HFFc6 (cell line): ENCODE data around the gene GPN1. TPM values are rescaled to one million over a fixed set of nuclear protein-coding genes. Genes with fewer than 3 reads are reported as not detected.
"Not testable (repeated sequence)": the region's sequence is repeated elsewhere in the genome, so short reads cannot be mapped to it uniquely, and the experiment has no call there.

ENCODE experiments used
- DNase-seq: peaks from one replicate; pipeline ENCODE4 v3.0.0-alpha.2; 2018
- H3K27ac Mint-ChIP-seq: 2 replicates; pipeline ENCODE4 v1.8.0; 2020; ENCODE audit warnings: mild to moderate bottlenecking, mixed read lengths
- H3K27me3 Mint-ChIP-seq: 2 replicates; pipeline ENCODE4 v1.8.0; 2021; ENCODE audit warnings: mild to moderate bottlenecking, moderate library complexity, mixed read lengths; ENCODE audit not compliant: insufficient read depth
- H3K36me3 Mint-ChIP-seq: 2 replicates; pipeline ENCODE4 v1.8.0; 2021; ENCODE audit warnings: low read depth, mixed read lengths
- H3K4me1 Mint-ChIP-seq: 2 replicates; pipeline ENCODE4 v1.8.0; 2020; ENCODE audit warnings: low read depth, mixed read lengths
- H3K4me3 Mint-ChIP-seq: 2 replicates; pipeline ENCODE4 v1.8.0; 2020; ENCODE audit warnings: mild to moderate bottlenecking, moderate library complexity, mixed read lengths
- H3K9me3 Mint-ChIP-seq: 2 replicates; pipeline ENCODE4 v1.8.0; 2020; ENCODE audit warnings: mild to moderate bottlenecking, mixed read lengths
- CTCF ChIP-seq: fragments of 200-600 bp; sonication (generic); IDR thresholded peaks from 2 replicates; pipeline ENCODE4 v1.5.0; 2021; ENCODE audit warnings: antibody characterized with exemption, mild to moderate bottlenecking
- total RNA-seq, 6 experiments: library from RNA; stranded (reverse); fragmentation: NEBNext Ultra II Directional; extraction: Animal tissue kit (Norgen Biotek cat#: 25700); gene quantifications; 2 replicates in 1 of 6; 3 replicates in 5 of 6; pipeline ENCODE4 v1.2.3, GENCODE V29; 2021

The GPN1 gene
- total RNA-seq, 6 experiments from 2014 or later = 33.2 to 44.2 (median 39.8) TPM

GRCh38 chr2:27593240-27593639 lies 35.6 kb upstream of the GPN1 start:
- peaks cover 29% of the 10 kb centered on the region for H3K4me1 Mint-ChIP-seq
- H3K27me3 Mint-ChIP-seq = no peaks in the 10 kb centered on the region
- peaks cover 52% of the 10 kb centered on the region for H3K36me3 Mint-ChIP-seq
- H3K9me3 Mint-ChIP-seq = peaks cover 24% of the 10 kb centered on the region
- no peak for DNase-seq
- no peak for TF ChIP-seq CTCF
- no peak overlapping the region for H3K4me3 Mint-ChIP-seq
- no peak overlapping the region for H3K27ac Mint-ChIP-seq

- H3K36me3 Mint-ChIP-seq = peaks cover 55% of the 10 kb centered on the region
- H3K27me3 Mint-ChIP-seq = not testable (repeated sequence)
- H3K9me3 Mint-ChIP-seq = peaks cover 24% of the 10 kb centered on the region
These were observed 34.7 kb upstream of the GPN1 start for GRCh38 chr2:27594020-27594703.

GRCh38 chr2:27595412-27595811 lies 33.4 kb upstream of the GPN1 start:
- H3K4me3 Mint-ChIP-seq, H3K27ac Mint-ChIP-seq, H3K27me3 Mint-ChIP-seq, DNase-seq: not testable (repeated sequence)
- peaks cover 32% of the 10 kb centered on the region for H3K4me1 Mint-ChIP-seq
- peaks cover 23% of the 10 kb centered on the region for H3K9me3 Mint-ChIP-seq
- peaks cover 53% of the 10 kb centered on the region for H3K36me3 Mint-ChIP-seq

More at GRCh38 chr2:27594020-27594703, 34.7 kb upstream of the GPN1 start:
- not testable (repeated sequence) for DNase-seq, H3K4me3 Mint-ChIP-seq, H3K27ac Mint-ChIP-seq
- peaks cover 27% of the 10 kb centered on the region for H3K4me1 Mint-ChIP-seq

GRCh38 chr2:27596627-27597026 lies 32.2 kb upstream of the GPN1 start:
- Mint-ChIP-seq H3K9me3 (peaks cover 18% of the 10 kb centered on the region), H3K4me1 (peaks cover 32% of the 10 kb centered on the region), H3K36me3 (peaks cover 52% of the 10 kb centered on the region), H3K4me3 (no peak overlapping the region), H3K27ac (peak overlapping the region; percentile 50), H3K27me3 (peaks cover 1% of the 10 kb centered on the region; the same call in 1 of the 2 replicates)
- DNase-seq = no peak
- TF ChIP-seq CTCF = no peak

- peak overlapping the region; percentile 28; the same call in 1 of the 2 replicates for H3K4me3 Mint-ChIP-seq
- H3K27ac Mint-ChIP-seq = peak overlapping the region; percentile 86
- no peak for TF ChIP-seq CTCF
- peak; percentile 80 for DNase-seq
- peaks cover 28% of the 10 kb centered on the region for H3K4me1 Mint-ChIP-seq
- no peaks in the 10 kb centered on the region for H3K27me3 Mint-ChIP-seq
- H3K36me3 Mint-ChIP-seq = peaks cover 39% of the 10 kb centered on the region
- H3K9me3 Mint-ChIP-seq = no peaks in the 10 kb centered on the region
These were observed 22.2 kb upstream of the GPN1 start for GRCh38 chr2:27606611-27607010.

GRCh38 chr2:27613985-27614384 lies 14.9 kb upstream of the GPN1 start:
- no peak for DNase-seq
- TF ChIP-seq CTCF = no peak
- Mint-ChIP-seq H3K27me3 (no peaks in the 10 kb centered on the region), H3K4me3 (no peak overlapping the region), H3K27ac (no peak overlapping the region), H3K36me3 (peaks cover 41% of the 10 kb centered on the region), H3K9me3 (no peaks in the 10 kb centered on the region), H3K4me1 (no peaks in the 10 kb centered on the region)
